ENCODE results near the gene USP24. TPM values are rescaled to one million over a fixed set of nuclear protein-coding genes. Genes with fewer than 3 reads are reported as not detected.

USP24 gene
- total RNA-seq, 1 experiment from 2014 or later = 54.6 TPM

- no peak for TF ChIP-seq EZH2 (IDR thresholded peaks at IDR 0.05; ENCODE audit: borderline replicate concordance, low read depth, low read length, poor library complexity, severe bottlenecking)
- intact Hi-C loops (cut with micrococcal nuclease; ENCODE audit: unreplicated experiment) = no loop called here
- Histone ChIP-seq H3K4me1 (ENCODE audit: insufficient read depth, low read length, poor library complexity, severe bottlenecking) (no peaks in the 10 kb centered on the region), H3K27me3 (replicated peaks; ENCODE audit: insufficient read depth, low read depth, low read length, poor library complexity) (no peaks in the 10 kb centered on the region), H3K36me3 (ENCODE audit: insufficient read depth, low read length, poor library complexity, severe bottlenecking) (peaks cover 13% of the 10 kb centered on the region), H3K27ac (ENCODE audit: low read depth, low read length, poor library complexity, severe bottlenecking) (no peak overlapping the region), H3K4me3 (ENCODE audit: low read depth, low read length, poor library complexity, severe bottlenecking) (no peak overlapping the region), H3K9me3 (ENCODE audit: low read depth, low read length, poor library complexity, severe bottlenecking) (no peaks in the 10 kb centered on the region)
- POLR2A ChIA-PET (ENCODE audit: low non-redundant PET) = no interaction called here
- DNase-seq (ENCODE audit: low spot score) = no peak
- no TSS peak for BruUV-seq (replicated peaks)
- CTCF ChIA-PET = no interaction called here
Measured at GRCh38 chr1:55167224-55167871, 47.8 kb downstream of the USP24 start.

DNA sequence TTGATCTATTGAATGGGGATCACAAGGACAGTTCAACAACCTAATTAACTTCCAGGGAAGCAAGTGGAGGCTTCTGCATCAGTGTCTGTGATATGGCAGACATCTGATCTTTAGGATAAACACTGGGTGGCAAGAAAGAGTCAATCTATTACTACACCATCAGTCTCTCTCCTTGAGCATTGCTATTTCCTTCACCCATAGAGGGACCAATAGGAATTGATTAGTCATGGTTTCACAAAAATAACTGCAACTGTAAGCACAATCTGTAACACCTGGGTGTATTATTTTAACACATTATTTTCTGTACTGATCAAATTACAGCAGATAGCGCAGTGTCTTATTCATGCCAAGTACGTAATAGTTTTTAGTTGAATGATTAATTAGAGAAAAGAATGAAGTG is 50.3 kb downstream of the USP24 start:
- peaks cover 28% of the 10 kb centered on the region for H3K36me3 ChIP-seq (ENCODE audit: insufficient read depth, low read length, poor library complexity, severe bottlenecking)
- TF ChIP-seq, protein P1, sequence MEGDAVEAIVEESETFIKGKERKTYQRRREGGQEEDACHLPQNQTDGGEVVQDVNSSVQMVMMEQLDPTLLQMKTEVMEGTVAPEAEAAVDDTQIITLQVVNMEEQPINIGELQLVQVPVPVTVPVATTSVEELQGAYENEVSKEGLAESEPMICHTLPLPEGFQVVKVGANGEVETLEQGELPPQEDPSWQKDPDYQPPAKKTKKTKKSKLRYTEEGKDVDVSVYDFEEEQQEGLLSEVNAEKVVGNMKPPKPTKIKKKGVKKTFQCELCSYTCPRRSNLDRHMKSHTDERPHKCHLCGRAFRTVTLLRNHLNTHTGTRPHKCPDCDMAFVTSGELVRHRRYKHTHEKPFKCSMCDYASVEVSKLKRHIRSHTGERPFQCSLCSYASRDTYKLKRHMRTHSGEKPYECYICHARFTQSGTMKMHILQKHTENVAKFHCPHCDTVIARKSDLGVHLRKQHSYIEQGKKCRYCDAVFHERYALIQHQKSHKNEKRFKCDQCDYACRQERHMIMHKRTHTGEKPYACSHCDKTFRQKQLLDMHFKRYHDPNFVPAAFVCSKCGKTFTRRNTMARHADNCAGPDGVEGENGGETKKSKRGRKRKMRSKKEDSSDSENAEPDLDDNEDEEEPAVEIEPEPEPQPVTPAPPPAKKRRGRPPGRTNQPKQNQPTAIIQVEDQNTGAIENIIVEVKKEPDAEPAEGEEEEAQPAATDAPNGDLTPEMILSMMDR (conservative IDR thresholded peaks at IDR 0.05; ENCODE audit: low read depth, low read length) = no peak
- TF ChIP-seq EZH2 (IDR thresholded peaks at IDR 0.05; ENCODE audit: borderline replicate concordance, low read depth, low read length, poor library complexity, severe bottlenecking) = no peak
- no peak for DNase-seq (ENCODE audit: low spot score)
- intact Hi-C loops (cut with micrococcal nuclease; ENCODE audit: unreplicated experiment) = no loop called here
- no peak overlapping the region for H3K4me3 ChIP-seq (ENCODE audit: low read depth, low read length, poor library complexity, severe bottlenecking)
- H3K4me1 ChIP-seq (ENCODE audit: insufficient read depth, low read length, poor library complexity, severe bottlenecking) = no peaks in the 10 kb centered on the region
- POLR2A ChIA-PET (ENCODE audit: low non-redundant PET) = no interaction called here
- no peaks in the 10 kb centered on the region for H3K27me3 ChIP-seq (replicated peaks; ENCODE audit: insufficient read depth, low read depth, low read length, poor library complexity)
- no peaks in the 10 kb centered on the region for H3K9me3 ChIP-seq (ENCODE audit: low read depth, low read length, poor library complexity, severe bottlenecking)
- no peak overlapping the region for H3K27ac ChIP-seq (ENCODE audit: low read depth, low read length, poor library complexity, severe bottlenecking)
- no TSS peak for BruUV-seq (replicated peaks)
- CTCF ChIA-PET = no interaction called here

DNA sequence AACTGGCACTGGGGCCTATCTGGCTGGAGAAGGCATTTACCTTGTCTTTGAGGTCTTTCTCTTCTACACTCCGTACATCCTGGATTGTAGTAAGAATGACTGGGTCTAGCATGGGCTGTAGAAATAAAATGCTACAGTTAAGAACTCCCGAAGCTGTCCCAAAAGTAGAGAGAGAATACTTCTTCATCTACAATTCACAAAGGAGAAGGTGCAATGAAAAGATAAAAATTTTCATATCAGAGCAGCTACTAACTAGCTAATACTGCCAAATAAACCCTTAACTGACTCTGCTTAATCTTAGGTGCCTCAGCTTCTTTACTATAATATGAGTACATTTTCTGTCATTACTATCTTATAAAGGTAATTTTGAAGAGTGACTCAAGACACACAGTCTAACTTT is 55.6 kb downstream of the USP24 start:
- peaks cover 41% of the 10 kb centered on the region for H3K36me3 ChIP-seq (ENCODE audit: insufficient read depth, low read length, poor library complexity, severe bottlenecking)
- H3K27me3 ChIP-seq (replicated peaks; ENCODE audit: insufficient read depth, low read depth, low read length, poor library complexity) = no peaks in the 10 kb centered on the region
- intact Hi-C loops (cut with micrococcal nuclease; ENCODE audit: unreplicated experiment) = no loop called here
- POLR2A ChIA-PET (ENCODE audit: low non-redundant PET) = no interaction called here
- CTCF ChIA-PET = no interaction called here
- no TSS peak for BruUV-seq (replicated peaks)
- TF ChIP-seq EZH2 (IDR thresholded peaks at IDR 0.05; ENCODE audit: borderline replicate concordance, low read depth, low read length, poor library complexity, severe bottlenecking) = no peak
- TF ChIP-seq, protein P1 (conservative IDR thresholded peaks at IDR 0.05; ENCODE audit: low read depth, low read length) = no peak
- no peaks in the 10 kb centered on the region for H3K4me1 ChIP-seq (ENCODE audit: insufficient read depth, low read length, poor library complexity, severe bottlenecking)
- no peak overlapping the region for H3K4me3 ChIP-seq (ENCODE audit: low read depth, low read length, poor library complexity, severe bottlenecking)
- no peak overlapping the region for H3K27ac ChIP-seq (ENCODE audit: low read depth, low read length, poor library complexity, severe bottlenecking)
- DNase-seq (ENCODE audit: low spot score) = no peak
- no peaks in the 10 kb centered on the region for H3K9me3 ChIP-seq (ENCODE audit: low read depth, low read length, poor library complexity, severe bottlenecking)

DNA sequence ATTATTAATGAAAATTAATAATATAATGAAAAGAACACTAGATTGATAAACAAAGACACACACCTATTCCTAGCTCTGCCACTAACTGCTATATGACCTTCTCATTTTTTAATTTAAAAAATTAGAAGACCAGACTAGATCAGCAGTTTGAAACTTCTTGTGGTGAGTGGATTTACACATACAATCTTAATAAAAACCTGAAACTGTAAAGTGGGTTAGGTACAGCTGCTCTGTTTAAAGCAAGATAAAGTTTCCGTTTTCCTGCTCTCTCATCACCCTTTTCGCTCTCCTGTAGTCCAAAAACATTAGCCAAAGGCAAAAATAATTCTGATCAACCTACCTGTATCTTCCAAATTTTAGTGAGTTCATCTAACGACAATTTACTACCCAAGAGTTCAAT is 58.6 kb downstream of the USP24 start:
- intact Hi-C loops (cut with micrococcal nuclease; ENCODE audit: unreplicated experiment) = no loop called here
- TF ChIP-seq, protein P1 (conservative IDR thresholded peaks at IDR 0.05; ENCODE audit: low read depth, low read length) = no peak
- TF ChIP-seq EZH2 (IDR thresholded peaks at IDR 0.05; ENCODE audit: borderline replicate concordance, low read depth, low read length, poor library complexity, severe bottlenecking) = no peak
- Histone ChIP-seq H3K36me3 (ENCODE audit: insufficient read depth, low read length, poor library complexity, severe bottlenecking) (peaks cover 58% of the 10 kb centered on the region), H3K9me3 (ENCODE audit: low read depth, low read length, poor library complexity, severe bottlenecking) (no peaks in the 10 kb centered on the region), H3K27me3 (replicated peaks; ENCODE audit: insufficient read depth, low read depth, low read length, poor library complexity) (no peaks in the 10 kb centered on the region), H3K4me3 (ENCODE audit: low read depth, low read length, poor library complexity, severe bottlenecking) (no peak overlapping the region), H3K27ac (ENCODE audit: low read depth, low read length, poor library complexity, severe bottlenecking) (no peak overlapping the region), H3K4me1 (ENCODE audit: insufficient read depth, low read length, poor library complexity, severe bottlenecking) (no peaks in the 10 kb centered on the region)
- no TSS peak for BruUV-seq (replicated peaks)
- POLR2A ChIA-PET (ENCODE audit: low non-redundant PET) = no interaction called here
- DNase-seq (ENCODE audit: low spot score) = no peak
- CTCF ChIA-PET = no interaction called here
